GM21825 (cell line): ENCODE data around the gene BEND6.
"Not testable (repeated sequence)": the region's sequence is repeated elsewhere in the genome, so short reads cannot be mapped to it uniquely, and the experiment has no call there.

Experiments
- ATAC-seq: cut with Tn5 transposase; IDR thresholded peaks from one replicate; pipeline ENCODE4 v1.9.1; 2021; ENCODE audit warnings: mild to moderate bottlenecking, moderate library complexity; ENCODE audit not compliant: unreplicated experiment

Gene BEND6

GRCh38 chr6:57026001-57026400, 71.1 kb downstream of the BEND6 start:
- no peak for ATAC-seq

- no peak for ATAC-seq
These were observed 72.4 kb downstream of the BEND6 start for GRCh38 chr6:57027301-57027700.

GRCh38 chr6:57029213-57029612, 74.3 kb downstream of the BEND6 start:
- no peak for ATAC-seq

- no peak for ATAC-seq
These were observed 78.3 kb downstream of the BEND6 start for GRCh38 chr6:57033228-57033627.

GRCh38 chr6:57035549-57035948, 80.6 kb downstream of the BEND6 start:
- no peak for ATAC-seq

- ATAC-seq: no peak
These were observed 84.0 kb downstream of the BEND6 start for GRCh38 chr6:57038906-57039305.

- ATAC-seq: no peak
These were observed 85.1 kb downstream of the BEND6 start for GRCh38 chr6:57040011-57040410.

GRCh38 chr6:57044061-57044460, 89.2 kb downstream of the BEND6 start:
- ATAC-seq: not testable (repeated sequence)

- ATAC-seq: no peak
These were observed 89.7 kb downstream of the BEND6 start for GRCh38 chr6:57044568-57044967.

- peak; percentile 97 for ATAC-seq
These were observed 91.7 kb downstream of the BEND6 start, which contains the start of gene KIAA1586 for GRCh38 chr6:57046332-57047256. Gene KIAA1586 (plus strand): TSS chr6:57046693. CDS start chr6:57046756, 63 bp downstream.

GRCh38 chr6:57047257-57047585, 92.3 kb downstream of the BEND6 start:
- ATAC-seq: peak; percentile 23

GRCh38 chr6:57047859-57048258, 93.0 kb downstream of the BEND6 start:
- not testable (repeated sequence) for ATAC-seq

- no peak for ATAC-seq
These were observed 93.7 kb downstream of the BEND6 start for GRCh38 chr6:57048577-57048976.

GRCh38 chr6:57063847-57064246, 108.9 kb downstream of the BEND6 start:
- ATAC-seq: no peak

- no peak for ATAC-seq
These were observed 109.9 kb downstream of the BEND6 start for GRCh38 chr6:57064809-57065208.

GRCh38 chr6:57068061-57068460, 113.2 kb downstream of the BEND6 start:
- ATAC-seq: no peak

GRCh38 chr6:57069228-57069627, 114.3 kb downstream of the BEND6 start:
- no peak for ATAC-seq

- no peak for ATAC-seq
These were observed 115.0 kb downstream of the BEND6 start for GRCh38 chr6:57069920-57070331.

GRCh38 chr6:57072108-57072507, 117.2 kb downstream of the BEND6 start:
- no peak for ATAC-seq

GRCh38 chr6:57074383-57074782, 119.5 kb downstream of the BEND6 start:
- no peak for ATAC-seq

- no peak for ATAC-seq
These were observed 120.2 kb downstream of the BEND6 start for GRCh38 chr6:57075092-57075491.
